Neural progenitor cell (in vitro differentiated cells): Measurements from ENCODE around the gene BCOR.

Source experiments
- CTCF ChIP-seq: fragments of 200-600 bp; sonication (generic); IDR thresholded peaks from 2 replicates; pipeline ENCODE4 v1.5.1; 2017; ENCODE audit warnings: antibody characterized with exemption, mild to moderate bottlenecking
- EZH2 ChIP-seq: fragments of 200-600 bp; sonication (generic); IDR thresholded peaks from 2 replicates; pipeline ENCODE4 v1.6.1; 2017; ENCODE audit warnings: antibody characterized with exemption, mild to moderate bottlenecking, moderate library complexity

- no peak for TF ChIP-seq CTCF
- TF ChIP-seq EZH2: no peak
Measured at GRCh38 chrX:40063555-40063954, 34.2 kb downstream of the BCOR start.
